ENCODE results near the gene TMC8.

The TMC8 gene

DNA sequence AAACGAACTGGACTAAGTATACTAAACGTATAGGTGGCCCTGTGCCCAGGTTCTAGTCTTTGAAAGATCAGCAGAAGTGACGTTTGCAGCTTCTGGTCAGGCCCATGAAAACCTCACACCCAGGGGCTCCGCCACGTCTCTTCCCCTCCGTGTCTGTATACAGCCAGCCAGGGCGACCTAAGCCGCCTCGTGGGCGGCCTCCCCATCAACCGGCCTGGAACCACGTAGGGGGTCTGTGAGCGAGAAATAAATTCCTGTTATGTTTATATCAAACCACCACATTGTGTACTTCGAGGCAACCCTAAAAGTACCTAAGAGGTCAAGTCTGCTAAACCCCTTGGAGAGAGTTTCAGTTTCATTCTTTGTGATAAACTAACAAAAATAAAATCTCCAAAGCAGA, 49.5 kb downstream of the TMC8 start:
- DNase-seq (ENCODE audit: low spot score), result no peak

DNA sequence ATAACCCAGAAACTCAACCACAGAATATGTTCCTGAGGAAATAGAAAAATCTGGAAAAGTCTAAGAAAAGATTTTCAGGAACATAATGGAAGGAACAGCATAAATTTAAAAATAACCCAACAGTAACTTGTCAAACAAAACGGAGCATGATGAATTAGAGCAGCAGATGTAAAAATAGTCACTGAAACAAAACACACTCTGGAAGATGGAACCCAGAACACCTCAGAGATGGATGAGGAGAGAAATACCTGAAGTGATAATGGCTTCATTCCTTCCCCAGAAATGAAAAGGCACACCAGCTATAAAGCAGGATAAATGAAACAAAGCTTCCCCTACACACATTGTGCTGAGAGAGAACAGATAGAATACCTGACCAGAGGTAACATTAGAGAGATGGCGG, 49.9 kb downstream of the TMC8 start:
- DNase-seq (ENCODE audit: low spot score), result no peak

GRCh38 chr17:78182504-78182903, 51.9 kb downstream of the TMC8 start:
- no peak for DNase-seq (ENCODE audit: low spot score)

DNA sequence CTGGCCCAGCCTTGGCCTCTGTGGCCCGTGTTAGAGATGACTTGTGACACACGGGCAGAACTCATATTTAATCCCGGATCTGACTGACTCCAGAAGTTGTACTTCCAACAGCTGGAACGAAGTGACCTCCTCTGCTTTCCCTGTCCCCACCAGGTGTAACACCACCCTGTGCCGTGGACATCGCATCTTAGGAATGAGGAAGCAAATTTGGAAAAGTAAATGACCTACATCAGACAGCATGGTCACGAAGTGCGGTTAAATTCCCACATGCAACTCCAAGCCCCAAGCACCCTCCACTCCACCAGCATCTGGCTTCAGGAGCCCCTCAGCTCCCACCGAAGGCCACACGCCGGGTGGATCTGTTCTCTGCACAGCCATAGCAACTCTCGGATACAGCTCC, 53.3 kb downstream of the TMC8 start:
- DNase-seq (ENCODE audit: low spot score), result no peak

GRCh38 chr17:78184351-78184750, 53.8 kb downstream of the TMC8 start:
- DNase-seq (ENCODE audit: low spot score), result no peak

- DNase-seq (ENCODE audit: low spot score), result no peak
Observed at GRCh38 chr17:78184868-78185267, 54.3 kb downstream of the TMC8 start.

- DNase-seq (ENCODE audit: low spot score), result no peak
Observed at GRCh38 chr17:78185981-78186691, 55.6 kb downstream of the TMC8 start.

- DNase-seq (ENCODE audit: low spot score), result peak; percentile 100
Observed at GRCh38 chr17:78186692-78187595, 56.4 kb downstream of the TMC8 start, which contains the start of the genes AFMID and TK1. TSS of gene AFMID (plus strand) at chr17:78187362. CDS start at chr17:78187371, 9 bp downstream. TSS of gene TK1 (minus strand) at chr17:78187052. CDS start at chr17:78186994, 58 bp downstream.

Measured in AG08396 (cell line).